Central memory CD8-positive, alpha-beta T cell (primary cell): ENCODE data around the gene FAM187B.

ENCODE experiments used
- ATAC-seq: fragments of 150-1000 bp; cut with Tn5 transposase; replicated peaks from 2 replicates; pipeline ENCODE4 v1.10.0; 2022; ENCODE audit warnings: mild to moderate bottlenecking, moderate FRiP score, moderate number of reproducible peaks; ENCODE audit not compliant: poor library complexity, severe bottlenecking; ENCODE audit errors: extremely low read depth
- DNase-seq, 2 donors: peaks; one replicate each; pipeline ENCODE4 v3.0.0; 2021; ENCODE audit warnings: low spot score in 2 of 2
- H3K27ac Mint-ChIP-seq: one replicate; pipeline ENCODE4 v1.8.0; 2022; ENCODE audit warnings: low read depth, mild to moderate bottlenecking, moderate library complexity, mixed read lengths
- H3K27me3 Mint-ChIP-seq: one replicate; pipeline ENCODE4 v1.8.0; 2022; ENCODE audit warnings: mixed read lengths
- H3K36me3 Mint-ChIP-seq: one replicate; pipeline ENCODE4 v1.8.0; 2022; ENCODE audit warnings: mild to moderate bottlenecking, moderate library complexity, mixed read lengths; ENCODE audit not compliant: insufficient read depth
- H3K4me1 Mint-ChIP-seq: one replicate; pipeline ENCODE4 v1.8.0; 2022; ENCODE audit warnings: mixed read lengths
- H3K4me3 Mint-ChIP-seq: one replicate; pipeline ENCODE4 v1.8.0; 2022; ENCODE audit warnings: mild to moderate bottlenecking, moderate library complexity, mixed read lengths
- H3K9me3 Mint-ChIP-seq: one replicate; pipeline ENCODE4 v1.8.0; 2022; ENCODE audit warnings: mixed read lengths

The FAM187B gene

GRCh38 chr19:35267818-35268535 is 39.4 kb upstream of the FAM187B start:
- Mint-ChIP-seq H3K4me1 (peaks cover 37% of the 10 kb centered on the region), H3K27ac (peak overlapping the region; percentile 94), H3K9me3 (no peaks in the 10 kb centered on the region), H3K4me3 (peak overlapping the region; percentile 89), H3K27me3 (no peaks in the 10 kb centered on the region), H3K36me3 (peaks cover 46% of the 10 kb centered on the region)
- ATAC-seq (peak; percentile 52), DNase-seq (peak; percentile 50 to 62)

- ATAC-seq = peak; percentile 5
- H3K36me3 Mint-ChIP-seq = peaks cover 42% of the 10 kb centered on the region
- no peaks in the 10 kb centered on the region for H3K9me3 Mint-ChIP-seq
Measured at GRCh38 chr19:35267353-35267817, 38.8 kb upstream of the FAM187B start.

GRCh38 chr19:35266520-35267352 is 38.2 kb upstream of the FAM187B start:
- H3K9me3 Mint-ChIP-seq = no peaks in the 10 kb centered on the region
- peaks cover 30% of the 10 kb centered on the region for H3K4me1 Mint-ChIP-seq
- no peak for DNase-seq
- peak overlapping the region; percentile 94 for H3K27ac Mint-ChIP-seq
- H3K36me3 Mint-ChIP-seq = peaks cover 40% of the 10 kb centered on the region
- H3K27me3 Mint-ChIP-seq = no peaks in the 10 kb centered on the region
- no peak for ATAC-seq
- peak overlapping the region; percentile 89 for H3K4me3 Mint-ChIP-seq

More at GRCh38 chr19:35267353-35267817, 38.8 kb upstream of the FAM187B start:
- H3K4me1 Mint-ChIP-seq = peaks cover 36% of the 10 kb centered on the region
- DNase-seq = peak in 1 of 2 donors; percentile 47
- H3K4me3 Mint-ChIP-seq = peak overlapping the region; percentile 89
- H3K27ac Mint-ChIP-seq = peak overlapping the region; percentile 94
- H3K27me3 Mint-ChIP-seq = no peaks in the 10 kb centered on the region

GRCh38 chr19:35265900-35266519 is 37.5 kb upstream of the FAM187B start:
- H3K27ac Mint-ChIP-seq = peak overlapping the region; percentile 89
- peaks cover 30% of the 10 kb centered on the region for H3K4me1 Mint-ChIP-seq
- DNase-seq = no peak
- H3K27me3 Mint-ChIP-seq = no peaks in the 10 kb centered on the region
- no peak for ATAC-seq
- peaks cover 36% of the 10 kb centered on the region for H3K36me3 Mint-ChIP-seq
- no peaks in the 10 kb centered on the region for H3K9me3 Mint-ChIP-seq
- H3K4me3 Mint-ChIP-seq = peak overlapping the region; percentile 89

DNA sequence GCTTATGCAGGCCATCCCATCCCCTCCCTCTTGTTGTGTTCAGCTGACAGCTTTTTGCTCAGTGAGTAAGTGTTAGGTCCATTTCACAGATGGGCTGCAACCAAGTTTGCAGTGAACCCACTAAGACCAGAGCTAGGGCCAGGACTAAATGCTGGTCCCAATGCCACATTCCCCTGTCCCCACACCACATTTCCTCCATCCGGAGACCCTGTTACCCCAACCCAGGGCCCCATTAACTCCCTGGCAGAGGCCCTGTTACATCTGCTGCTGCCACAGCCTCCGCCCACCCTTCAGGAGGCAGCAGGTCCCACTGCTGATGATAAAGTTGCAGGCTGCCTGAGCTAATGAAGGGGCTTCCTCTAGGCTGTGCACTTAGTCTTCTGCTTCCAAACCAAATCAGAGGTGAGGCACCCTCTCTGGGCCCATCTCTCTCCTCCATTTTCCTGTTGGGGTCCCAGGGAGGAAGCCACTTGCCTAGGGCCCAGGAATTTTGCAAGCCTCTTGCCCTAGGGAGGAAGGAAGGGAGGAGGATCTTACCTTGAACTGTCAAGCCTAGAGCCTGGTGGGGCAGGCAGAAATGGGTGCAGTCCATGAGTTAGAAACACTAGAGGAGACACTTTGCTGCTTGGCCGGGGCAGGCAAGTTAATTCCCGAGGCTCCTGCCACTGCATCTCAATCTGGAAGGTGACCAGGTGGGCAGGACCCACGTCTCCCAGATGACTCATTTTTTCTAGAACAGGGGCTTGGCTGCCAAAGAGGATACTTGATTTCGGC is 36.8 kb upstream of the FAM187B start:
- peaks cover 31% of the 10 kb centered on the region for H3K4me1 Mint-ChIP-seq
- DNase-seq (no peak), ATAC-seq (no peak)
- H3K36me3 Mint-ChIP-seq = peaks cover 33% of the 10 kb centered on the region
- no peaks in the 10 kb centered on the region for H3K9me3 Mint-ChIP-seq
- peak overlapping the region; percentile 89 for H3K27ac Mint-ChIP-seq
- H3K4me3 Mint-ChIP-seq = peak overlapping the region; percentile 89
- no peaks in the 10 kb centered on the region for H3K27me3 Mint-ChIP-seq

DNA sequence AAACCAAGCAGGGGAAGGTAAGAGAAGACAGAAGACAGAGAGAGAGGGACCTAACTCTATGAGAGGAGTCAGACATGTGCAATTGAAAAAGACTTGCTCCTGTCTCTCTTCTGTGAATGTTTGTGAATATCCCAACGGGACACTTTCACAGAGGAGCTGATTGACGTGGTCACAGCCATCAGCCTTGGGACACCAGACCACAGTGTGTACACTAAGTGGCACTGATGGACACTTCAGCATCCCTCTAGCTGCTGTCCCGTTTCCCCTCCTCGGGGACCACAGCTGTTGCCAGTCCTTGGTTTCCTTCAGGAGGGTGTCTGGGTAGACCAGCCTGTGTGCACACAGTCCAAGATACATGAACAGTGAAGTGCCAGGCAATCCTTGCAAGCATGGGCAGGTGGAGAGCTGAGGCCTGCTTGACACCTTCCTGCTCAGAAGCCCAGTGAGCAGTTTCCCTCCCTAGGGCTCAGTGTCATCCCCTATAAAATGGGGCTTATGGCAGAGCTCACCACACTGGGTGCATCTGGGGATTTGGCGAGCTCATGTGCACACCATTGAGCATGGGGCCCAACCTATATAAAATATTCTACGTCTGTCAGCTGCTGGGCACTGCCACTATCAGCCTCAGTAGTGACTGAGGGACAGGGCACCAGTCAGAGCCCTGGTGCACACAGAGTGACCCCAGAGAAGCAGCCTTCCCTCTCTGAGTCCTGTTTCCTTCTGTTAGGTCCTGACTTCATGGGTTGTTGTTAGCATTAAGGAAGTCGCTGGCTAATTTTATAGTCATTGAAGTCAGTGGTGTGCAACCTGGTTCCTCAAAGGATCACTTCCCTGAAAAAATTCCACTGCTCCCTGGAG is 36.0 kb upstream of the FAM187B start:
- H3K27ac Mint-ChIP-seq = no peak overlapping the region

GRCh38 chr19:35262101-35262761 is 33.7 kb upstream of the FAM187B start:
- Mint-ChIP-seq H3K4me1 (peaks cover 32% of the 10 kb centered on the region), H3K4me3 (no peak overlapping the region), H3K36me3 (peaks cover 15% of the 10 kb centered on the region), H3K27me3 (no peaks in the 10 kb centered on the region), H3K9me3 (no peaks in the 10 kb centered on the region), H3K27ac (no peak overlapping the region)
- ATAC-seq (no peak), DNase-seq (no peak)

More for the DNA sequence above, 36.0 kb upstream of the FAM187B start:
- peaks cover 28% of the 10 kb centered on the region for H3K36me3 Mint-ChIP-seq
- no peak for ATAC-seq
- no peaks in the 10 kb centered on the region for H3K9me3 Mint-ChIP-seq
- no peak for DNase-seq
- no peak overlapping the region for H3K4me3 Mint-ChIP-seq
- H3K4me1 Mint-ChIP-seq = peaks cover 31% of the 10 kb centered on the region
- H3K27me3 Mint-ChIP-seq = no peaks in the 10 kb centered on the region

- no peak overlapping the region for H3K4me3 Mint-ChIP-seq
- peaks cover 16% of the 10 kb centered on the region for H3K36me3 Mint-ChIP-seq
- no peaks in the 10 kb centered on the region for H3K9me3 Mint-ChIP-seq
- DNase-seq (no peak), ATAC-seq (no peak)
- H3K27me3 Mint-ChIP-seq = no peaks in the 10 kb centered on the region
- no peak overlapping the region for H3K27ac Mint-ChIP-seq
- H3K4me1 Mint-ChIP-seq = peaks cover 32% of the 10 kb centered on the region
Measured at GRCh38 chr19:35261356-35262100, 33.0 kb upstream of the FAM187B start.

GRCh38 chr19:35260694-35261304 is 32.3 kb upstream of the FAM187B start:
- H3K27ac Mint-ChIP-seq = no peak overlapping the region
- no peaks in the 10 kb centered on the region for H3K9me3 Mint-ChIP-seq
- H3K4me3 Mint-ChIP-seq = no peak overlapping the region
- peaks cover 10% of the 10 kb centered on the region for H3K36me3 Mint-ChIP-seq
- peaks cover 25% of the 10 kb centered on the region for H3K4me1 Mint-ChIP-seq
- no peak for DNase-seq
- no peak for ATAC-seq
- H3K27me3 Mint-ChIP-seq = no peaks in the 10 kb centered on the region

- peaks cover 22% of the 10 kb centered on the region for H3K4me1 Mint-ChIP-seq
- ATAC-seq = no peak
- H3K4me3 Mint-ChIP-seq = no peak overlapping the region
- DNase-seq = no peak
- no peaks in the 10 kb centered on the region for H3K9me3 Mint-ChIP-seq
- no peak overlapping the region for H3K27ac Mint-ChIP-seq
- no peaks in the 10 kb centered on the region for H3K27me3 Mint-ChIP-seq
- peaks cover 22% of the 10 kb centered on the region for H3K36me3 Mint-ChIP-seq
Measured at GRCh38 chr19:35257113-35257461, 28.5 kb upstream of the FAM187B start.
